Smooth muscle cell (in vitro differentiated cells): ENCODE data around the gene SRPK2. TPM values are rescaled to one million over a fixed set of nuclear protein-coding genes. Genes with fewer than 3 reads are reported as not detected.

ENCODE experiments used
- DNase-seq: peaks from one replicate; lab custom pipeline; 2025; ENCODE audit not compliant: unreplicated experiment; lab: John Stamatoyannopoulos, UW
- H2AFZ ChIP-seq: fragments of 200-600 bp; sonication (generic); 2 replicates; pipeline ENCODE4 v1.6.0; 2016; ENCODE audit warnings: antibody characterized with exemption, low read depth, mild to moderate bottlenecking
- H3F3A ChIP-seq: fragments of 200-600 bp; sonication (generic); 2 replicates; pipeline ENCODE4 v1.6.0; 2017; ENCODE audit warnings: antibody characterized with exemption, low read depth
- H3K27ac ChIP-seq: fragments of 200-600 bp; sonication (generic); 2 replicates; pipeline ENCODE4 v1.5.1; 2016; ENCODE audit warnings: low read depth, mild to moderate bottlenecking
- H3K27me3 ChIP-seq: fragments of 200-600 bp; sonication (generic); 2 replicates; pipeline ENCODE4 v1.6.1; 2016; ENCODE audit warnings: low read depth, mild to moderate bottlenecking
- H3K36me3 ChIP-seq: fragments of 200-600 bp; sonication (generic); 2 replicates; pipeline ENCODE4 v1.5.1; 2016; ENCODE audit warnings: low read depth
- H3K4me1 ChIP-seq: fragments of 200-600 bp; sonication (generic); 2 replicates; pipeline ENCODE4 v1.5.1; 2016; ENCODE audit warnings: low read depth
- H3K4me2 ChIP-seq: fragments of 200-600 bp; sonication (generic); 2 replicates; pipeline ENCODE4 v1.6.0; 2016; ENCODE audit warnings: mild to moderate bottlenecking
- H3K4me3 ChIP-seq: fragments of 200-600 bp; sonication (generic); 2 replicates; pipeline ENCODE4 v1.5.1; 2016; ENCODE audit warnings: mild to moderate bottlenecking
- H3K79me2 ChIP-seq: fragments of 200-600 bp; sonication (generic); 2 replicates; pipeline ENCODE4 v1.6.0; 2016; ENCODE audit warnings: low read depth, mild to moderate bottlenecking
- H3K9ac ChIP-seq: fragments of 200-600 bp; sonication (generic); 2 replicates; pipeline ENCODE4 v1.6.0; 2016; ENCODE audit warnings: low read depth
- H3K9me3 ChIP-seq: fragments of 200-600 bp; sonication (generic); replicated peaks from 2 replicates; pipeline ENCODE4 v1.5.1; 2016; ENCODE audit warnings: low read depth
- H4K20me1 ChIP-seq: fragments of 200-600 bp; sonication (generic); 2 replicates; pipeline ENCODE4 v1.6.0; 2016; ENCODE audit warnings: low read depth
- CTCF ChIP-seq: fragments of 200-600 bp; sonication (generic); IDR thresholded peaks from 2 replicates; pipeline ENCODE4 v1.5.1; 2017; ENCODE audit warnings: borderline replicate concordance, mild to moderate bottlenecking, antibody characterized with exemption; ENCODE audit not compliant: insufficient read depth, poor library complexity, severe bottlenecking
- WGBS: methylation state at CpG from one replicate; pipeline ENCODE4 v1.1.7; 2016; ENCODE audit warnings: low lambda C conversion rate; 5-methylcytosine and 5-hydroxymethylcytosine counted together
- polyA plus RNA-seq: library from polyadenylated mRNA; unstranded; fragments of >200 nt; fragmentation: Nextera tagmentation; extraction: Ambion mirVana; gene quantifications from 2 replicates; pipeline ENCODE4 v1.2.1, GENCODE V29; 2016
- total RNA-seq: library from RNA; depleted of rRNA; stranded (reverse); fragments of >200 nt; gene quantifications from 2 replicates; pipeline ENCODE4 v1.2.3, GENCODE V29; 2014

The SRPK2 gene
- total and polyA plus RNA-seq, 2 experiments from 2014 or later = 21.9 to 28.0 TPM

GRCh38 chr7:105408791-105409410, 20.2 kb upstream of the SRPK2 start:
- H3K27ac ChIP-seq = no peak overlapping the region
- no peaks in the 10 kb centered on the region for H3K4me1 ChIP-seq
- no peaks in the 10 kb centered on the region for H3K9me3 ChIP-seq
- no peak overlapping the region for H2AFZ ChIP-seq
- H4K20me1 ChIP-seq = no peaks in the 10 kb centered on the region
- no peak overlapping the region for H3K9ac ChIP-seq
- no peaks in the 10 kb centered on the region for H3K27me3 ChIP-seq
- H3K79me2 ChIP-seq = no peaks in the 10 kb centered on the region
- no peaks in the 10 kb centered on the region for H3K36me3 ChIP-seq
- H3F3A ChIP-seq = no peaks in the 10 kb centered on the region
- 92% methylated on average over 5 of the region's 5 CpGs for WGBS
- no peak overlapping the region for H3K4me2 ChIP-seq
- H3K4me3 ChIP-seq = no peak overlapping the region
- DNase-seq = no peak
- TF ChIP-seq CTCF = no peak

- Histone ChIP-seq H2AFZ (no peak overlapping the region), H3F3A (no peaks in the 10 kb centered on the region), H3K4me2 (no peak overlapping the region), H4K20me1 (no peaks in the 10 kb centered on the region), H3K36me3 (no peaks in the 10 kb centered on the region), H3K9me3 (no peaks in the 10 kb centered on the region), H3K27me3 (no peaks in the 10 kb centered on the region), H3K4me3 (no peak overlapping the region), H3K79me2 (no peaks in the 10 kb centered on the region), H3K4me1 (no peaks in the 10 kb centered on the region), H3K27ac (no peak overlapping the region), H3K9ac (no peak overlapping the region)
- no peak for DNase-seq
- 93% methylated on average over 6 of the region's 6 CpGs for WGBS
- no peak for TF ChIP-seq CTCF
These were observed 14.4 kb upstream of the SRPK2 start for GRCh38 chr7:105403128-105403527.

GRCh38 chr7:105402221-105403095, 13.7 kb upstream of the SRPK2 start:
- WGBS = 96% methylated on average over 18 of the region's 18 CpGs
- H3K27ac ChIP-seq = no peak overlapping the region

More at GRCh38 chr7:105402221-105403095, 13.7 kb upstream of the SRPK2 start:
- H3K9me3 ChIP-seq = no peaks in the 10 kb centered on the region
- H3K4me1 ChIP-seq = no peaks in the 10 kb centered on the region
- H3K4me2 ChIP-seq = no peak overlapping the region
- peak overlapping the region; percentile 86 for H2AFZ ChIP-seq
- no peak overlapping the region for H3K9ac ChIP-seq
- H3K27me3 ChIP-seq = no peaks in the 10 kb centered on the region
- H4K20me1 ChIP-seq = no peaks in the 10 kb centered on the region
- TF ChIP-seq CTCF = no peak
- DNase-seq = no peak
- no peak overlapping the region for H3K4me3 ChIP-seq
- no peaks in the 10 kb centered on the region for H3F3A ChIP-seq
- H3K36me3 ChIP-seq = no peaks in the 10 kb centered on the region
- H3K79me2 ChIP-seq = no peaks in the 10 kb centered on the region
